Fibroblast of mammary gland (primary cell): ENCODE results near the gene SUFU.

Source experiments
- DNase-seq: peaks from one replicate; pipeline ENCODE4 v3.0.0-alpha.2; 2010; ENCODE audit warnings: low read depth
- H3K4me3 ChIP-seq: 2 replicates; pipeline ENCODE4 v1.5.1; 2011; ENCODE audit warnings: low read depth, mild to moderate bottlenecking, low read length, moderate library complexity; ENCODE audit not compliant: control insufficient read depth
- TF ChIP-seq, protein P1 (sequence below): conservative IDR thresholded peaks from 2 replicates; pipeline ENCODE4 v1.5.1; 2011; ENCODE audit warnings: low read depth, low read length, inconsistent platforms; ENCODE audit not compliant: control insufficient read depth, insufficient read depth

Gene SUFU

DNA sequence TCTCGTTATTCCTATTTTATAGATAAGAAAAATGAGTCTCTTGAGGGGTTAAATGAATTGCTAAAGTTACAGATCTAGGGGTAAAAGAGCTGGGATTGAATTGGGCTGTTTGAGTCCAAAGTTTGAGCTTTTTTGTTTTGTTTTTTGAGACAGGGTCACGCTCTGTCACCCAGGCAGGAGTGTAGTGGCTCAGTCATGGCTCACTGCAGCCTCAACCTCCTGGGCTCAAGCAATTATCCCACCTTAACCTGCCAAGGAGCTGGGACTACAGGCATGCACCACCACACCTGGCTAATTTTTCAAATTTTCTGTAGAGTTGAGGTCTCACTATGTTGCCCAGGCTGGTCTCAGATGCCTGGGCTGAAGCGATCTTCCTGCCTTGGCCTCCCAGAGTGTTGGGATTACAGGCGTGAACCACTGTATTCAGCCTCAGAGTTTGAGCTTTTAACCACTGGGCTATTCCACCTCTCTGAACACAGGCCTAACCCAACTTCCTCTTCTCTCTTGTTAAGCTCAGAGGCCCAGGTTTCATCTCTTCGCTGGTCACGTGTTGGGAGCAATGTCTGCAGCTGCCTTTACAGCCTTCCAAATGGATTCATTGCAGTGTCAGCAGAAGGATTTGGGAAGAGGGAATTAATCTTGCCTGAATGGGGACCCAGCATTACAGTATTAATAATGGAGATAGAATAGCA, 8.0 kb downstream of the SUFU start:
- TF ChIP-seq, protein P1, sequence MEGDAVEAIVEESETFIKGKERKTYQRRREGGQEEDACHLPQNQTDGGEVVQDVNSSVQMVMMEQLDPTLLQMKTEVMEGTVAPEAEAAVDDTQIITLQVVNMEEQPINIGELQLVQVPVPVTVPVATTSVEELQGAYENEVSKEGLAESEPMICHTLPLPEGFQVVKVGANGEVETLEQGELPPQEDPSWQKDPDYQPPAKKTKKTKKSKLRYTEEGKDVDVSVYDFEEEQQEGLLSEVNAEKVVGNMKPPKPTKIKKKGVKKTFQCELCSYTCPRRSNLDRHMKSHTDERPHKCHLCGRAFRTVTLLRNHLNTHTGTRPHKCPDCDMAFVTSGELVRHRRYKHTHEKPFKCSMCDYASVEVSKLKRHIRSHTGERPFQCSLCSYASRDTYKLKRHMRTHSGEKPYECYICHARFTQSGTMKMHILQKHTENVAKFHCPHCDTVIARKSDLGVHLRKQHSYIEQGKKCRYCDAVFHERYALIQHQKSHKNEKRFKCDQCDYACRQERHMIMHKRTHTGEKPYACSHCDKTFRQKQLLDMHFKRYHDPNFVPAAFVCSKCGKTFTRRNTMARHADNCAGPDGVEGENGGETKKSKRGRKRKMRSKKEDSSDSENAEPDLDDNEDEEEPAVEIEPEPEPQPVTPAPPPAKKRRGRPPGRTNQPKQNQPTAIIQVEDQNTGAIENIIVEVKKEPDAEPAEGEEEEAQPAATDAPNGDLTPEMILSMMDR: no peak
- H3K4me3 ChIP-seq: no peak overlapping the region
- DNase-seq: no peak

DNA sequence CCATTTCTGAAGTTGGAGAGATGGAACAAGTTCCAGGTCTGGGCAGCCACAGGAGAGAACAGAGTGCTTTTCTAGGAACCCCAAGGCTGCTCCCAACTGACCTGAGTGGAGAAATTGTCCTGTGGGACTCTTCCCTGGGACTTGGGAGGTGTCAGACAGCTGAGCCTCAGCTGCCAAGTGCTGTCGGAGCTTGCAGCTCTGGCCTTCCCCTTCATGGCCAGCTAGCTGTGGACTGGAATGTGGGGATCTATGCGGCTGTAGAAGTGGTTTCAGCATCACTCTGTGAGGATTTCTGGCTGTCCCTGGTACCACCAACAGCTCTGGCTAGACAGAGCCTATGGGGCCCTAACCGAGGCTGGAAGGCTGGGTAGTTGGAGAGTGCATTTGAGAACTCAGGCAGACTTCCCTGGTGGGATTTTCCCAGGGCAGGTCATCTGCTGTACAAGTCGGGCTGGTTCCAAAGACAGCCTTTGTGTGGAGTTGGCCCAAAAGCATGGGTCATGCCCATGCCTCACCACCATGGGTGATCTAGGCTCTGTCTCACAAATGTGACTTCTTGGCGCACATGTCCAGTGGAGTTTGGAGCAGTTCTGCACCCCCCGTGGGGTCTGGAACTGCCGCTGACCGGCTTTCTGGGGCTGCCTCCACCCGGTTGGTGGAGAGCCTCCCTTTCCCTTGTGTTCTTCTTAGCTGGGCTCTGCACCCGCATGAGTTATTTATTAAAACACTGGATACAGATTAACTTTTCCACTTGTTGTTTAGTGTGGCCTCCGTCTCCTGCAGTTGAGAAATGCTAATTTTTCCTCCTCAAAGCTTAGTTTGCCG, 10.9 kb downstream of the SUFU start:
- no peak overlapping the region for H3K4me3 ChIP-seq
- TF ChIP-seq, protein P1: no peak
- DNase-seq: no peak

DNA sequence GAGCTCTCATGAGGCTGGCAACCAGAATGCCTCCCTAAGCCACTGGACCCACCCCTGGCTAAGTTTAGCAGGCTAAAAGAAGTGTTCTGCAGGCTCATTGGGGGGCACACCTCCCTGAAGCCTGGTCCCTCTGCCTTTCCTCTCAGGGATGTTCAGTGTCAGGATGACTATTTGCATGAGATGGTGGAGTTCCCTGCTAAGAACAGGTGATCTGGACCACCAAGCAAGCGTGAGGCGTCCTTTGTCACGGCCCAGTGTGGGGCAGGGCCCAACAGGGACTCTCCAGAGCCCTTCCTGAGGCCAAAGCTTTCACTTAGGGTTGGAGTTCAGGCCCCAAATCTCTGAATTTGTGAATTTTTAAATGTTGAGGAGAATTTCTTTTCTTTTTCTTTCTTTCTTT, 12.0 kb downstream of the SUFU start:
- no peak overlapping the region for H3K4me3 ChIP-seq
- DNase-seq: no peak
- TF ChIP-seq, protein P1: no peak

DNA sequence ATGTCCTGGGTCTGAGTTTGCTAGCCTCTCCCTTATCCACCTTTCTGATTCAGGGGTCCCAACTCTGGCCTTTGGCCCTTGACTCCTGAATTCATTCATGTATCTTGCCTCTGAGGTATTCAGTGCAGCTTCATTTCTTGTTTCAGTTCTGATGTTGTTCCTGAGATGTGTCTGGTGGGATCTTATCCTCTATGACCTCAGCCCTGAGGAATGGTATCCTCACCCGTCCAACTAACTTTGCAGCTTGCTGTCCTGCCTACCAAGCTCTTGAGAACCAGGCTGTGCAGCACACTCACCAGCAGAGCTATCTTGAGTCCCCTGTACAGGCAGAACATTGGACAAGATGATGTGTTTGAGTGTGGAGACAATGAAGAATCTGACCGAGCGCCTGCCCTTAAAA, 13.8 kb downstream of the SUFU start:
- TF ChIP-seq, protein P1: no peak
- no peak overlapping the region for H3K4me3 ChIP-seq
- DNase-seq: peak; percentile 42

DNA sequence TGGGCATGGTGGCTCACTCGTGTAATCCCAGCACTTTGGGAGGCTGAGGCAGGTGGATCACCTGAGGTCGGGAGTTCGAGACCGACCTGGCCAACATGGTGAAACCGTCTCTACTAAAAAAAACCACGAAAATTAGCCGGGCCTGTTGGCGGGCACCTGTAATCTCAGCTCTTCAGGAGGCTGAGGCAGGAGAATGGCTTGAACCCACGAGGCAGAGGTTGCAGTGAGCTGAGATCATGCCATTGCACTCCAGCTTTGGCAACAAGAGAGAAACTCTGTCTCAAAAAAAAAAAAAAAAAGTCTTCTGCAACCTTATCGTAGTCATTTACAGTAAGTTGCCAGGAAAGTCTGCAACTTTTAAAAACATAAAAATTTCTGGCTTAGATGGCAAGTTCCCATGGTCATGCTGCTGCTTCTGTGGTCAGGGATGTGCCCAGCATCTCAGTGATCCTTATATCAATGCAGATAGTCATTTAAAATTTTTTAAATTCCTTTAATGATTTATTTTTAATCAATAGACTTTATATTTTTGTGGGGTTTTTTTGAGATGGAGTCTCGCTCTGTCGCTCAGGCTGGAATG, 15.6 kb downstream of the SUFU start:
- TF ChIP-seq, protein P1: no peak
- no peak overlapping the region for H3K4me3 ChIP-seq
- no peak for DNase-seq

DNA sequence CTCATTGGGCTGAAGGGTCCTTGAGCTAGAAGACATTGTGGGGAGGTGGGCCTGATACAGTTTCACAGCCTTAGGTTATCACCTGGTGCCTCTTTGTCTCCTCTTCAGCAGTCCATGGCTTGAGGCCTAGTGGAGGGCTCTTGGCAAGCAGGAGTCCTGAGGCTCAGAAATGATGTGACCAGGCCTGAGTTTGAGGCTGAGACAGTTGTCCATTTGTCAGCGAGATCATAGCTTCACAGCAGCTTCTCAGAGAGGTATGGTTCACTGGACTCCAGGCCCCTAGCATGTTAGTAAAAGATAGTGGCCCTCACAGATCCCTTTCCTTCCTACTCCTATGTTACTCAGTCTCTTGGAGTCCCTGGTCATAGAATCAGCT, 19.1 kb downstream of the SUFU start:
- H3K4me3 ChIP-seq: no peak overlapping the region
- TF ChIP-seq, protein P1: no peak
- no peak for DNase-seq
